Superior temporal gyrus (tissue), 1 donor: ENCODE results near the gene PNMA8A.
"Not testable (repeated sequence)": the region's sequence is repeated elsewhere in the genome, so short reads cannot be mapped to it uniquely, and the experiment has no call there.

Experiments used
- DNase-seq: peaks from one replicate; pipeline ENCODE4 v3.0.0-alpha.2; 2016; ENCODE audit errors: extremely low spot score

The PNMA8A gene

DNA sequence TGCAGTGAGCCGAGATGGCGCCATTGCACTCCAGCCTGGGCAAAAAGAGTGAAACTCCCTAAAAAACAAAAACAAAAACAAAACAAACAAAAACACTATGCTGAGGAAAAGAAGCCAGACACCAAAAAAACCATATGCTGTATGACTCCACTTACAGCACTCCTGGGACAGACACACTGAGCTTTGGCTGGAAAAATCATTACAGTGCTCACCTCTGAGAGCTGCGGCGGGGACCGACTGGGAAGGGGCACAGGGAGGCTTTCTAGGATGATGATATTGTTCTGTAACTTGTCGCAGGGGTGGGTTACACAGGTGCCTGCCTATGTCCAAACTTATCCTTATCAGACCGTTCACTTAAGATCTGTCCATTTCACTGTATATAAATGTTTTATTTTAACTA, 7.8 kb downstream of the PNMA8A start:
- no peak for DNase-seq

DNA sequence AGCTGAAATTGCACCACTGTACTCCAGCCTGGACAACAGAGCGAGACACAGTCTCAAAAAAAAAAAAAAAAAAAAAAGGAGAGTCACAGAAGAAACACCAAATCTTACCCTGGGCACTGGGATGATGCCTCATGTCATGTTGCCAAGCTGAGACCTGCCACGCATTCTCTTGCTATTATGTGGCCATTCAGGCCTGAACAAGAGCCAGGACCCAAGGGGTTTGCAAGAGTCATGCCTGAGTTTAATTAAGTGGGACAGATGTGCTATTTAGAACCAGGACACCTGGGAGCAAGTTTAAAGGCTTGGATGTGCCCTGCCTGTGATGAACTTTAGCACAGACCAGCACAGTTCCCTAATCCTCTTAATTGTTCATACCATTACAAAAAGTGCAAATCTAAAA, 9.8 kb downstream of the PNMA8A start:
- no peak for DNase-seq

DNA sequence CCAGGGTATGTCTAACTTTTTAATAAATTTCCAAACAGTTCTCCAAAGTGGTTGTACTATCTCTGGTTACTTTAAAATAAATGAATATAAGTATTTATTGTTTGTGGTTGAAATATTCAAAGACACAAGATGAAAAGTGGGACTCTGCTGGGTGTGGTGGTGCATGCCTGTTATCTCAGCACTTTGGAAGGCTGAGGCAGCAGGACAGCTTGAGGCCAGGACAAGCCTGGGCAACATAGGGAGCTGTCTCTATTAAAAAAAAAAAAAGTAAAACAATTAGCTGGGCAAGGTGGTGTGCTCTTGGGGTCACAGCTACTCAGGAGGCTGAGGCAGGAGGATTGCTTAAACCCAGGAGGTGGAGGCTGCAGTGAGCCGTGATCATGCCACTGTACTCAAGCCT, 10.4 kb downstream of the PNMA8A start:
- no peak for DNase-seq

DNA sequence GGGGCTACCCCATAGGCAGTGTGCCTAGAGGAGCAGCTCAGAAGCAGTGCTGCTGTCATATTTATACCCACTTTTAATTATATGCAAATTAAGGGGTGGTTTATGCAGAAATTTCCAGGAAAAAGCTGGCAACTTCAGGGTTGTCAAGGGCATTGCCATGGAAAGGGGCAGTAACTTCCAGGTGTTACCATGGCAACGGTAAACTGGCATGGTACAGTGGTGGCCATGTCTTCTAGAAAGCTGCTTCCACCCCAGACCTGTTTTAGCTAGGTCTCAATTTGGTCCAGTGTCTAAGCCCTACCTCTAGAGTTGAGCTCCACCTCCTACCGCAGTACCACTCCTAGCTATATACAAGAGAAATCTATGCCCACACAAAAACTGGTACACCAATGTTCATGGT, 11.3 kb downstream of the PNMA8A start:
- DNase-seq, result no peak

DNA sequence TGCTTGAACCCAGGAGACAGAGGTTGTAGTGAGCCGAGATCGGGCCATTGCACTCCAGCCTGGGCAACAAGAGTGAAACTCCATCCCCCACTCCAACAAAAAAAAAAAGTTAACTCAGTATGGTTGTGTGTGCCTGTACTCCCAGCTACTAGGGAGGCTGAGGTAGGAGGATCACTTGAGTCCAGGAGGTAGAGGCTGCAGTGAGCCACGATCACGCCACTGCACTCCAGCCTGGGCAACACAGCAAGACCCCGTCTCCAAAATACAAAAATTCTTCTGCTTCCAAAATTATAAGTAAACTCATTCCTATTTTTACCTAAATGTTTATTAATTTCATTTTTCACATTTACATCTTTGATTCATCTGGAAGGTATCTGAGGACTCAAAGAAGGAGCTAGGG, 14.4 kb downstream of the PNMA8A start:
- no peak for DNase-seq

DNA sequence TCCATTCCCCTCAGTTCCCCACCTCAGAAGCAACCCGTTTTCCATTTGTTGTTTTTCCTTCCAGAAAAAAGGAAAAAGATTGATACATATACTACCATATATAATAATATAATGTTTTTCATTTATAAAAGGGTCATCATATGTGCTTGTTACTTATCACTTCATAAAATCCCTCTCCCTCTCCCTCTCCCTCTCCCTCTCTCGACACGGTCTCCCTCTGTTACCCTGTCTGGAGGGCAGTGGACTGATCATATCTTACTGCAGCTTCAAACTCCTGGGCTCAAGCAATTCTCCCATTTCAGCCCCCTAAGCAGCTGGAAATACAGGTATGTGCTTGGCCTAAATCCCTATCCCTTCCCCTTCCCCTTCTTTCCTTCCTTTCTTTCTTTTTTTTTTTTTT, 17.1 kb downstream of the PNMA8A start:
- no peak for DNase-seq

DNA sequence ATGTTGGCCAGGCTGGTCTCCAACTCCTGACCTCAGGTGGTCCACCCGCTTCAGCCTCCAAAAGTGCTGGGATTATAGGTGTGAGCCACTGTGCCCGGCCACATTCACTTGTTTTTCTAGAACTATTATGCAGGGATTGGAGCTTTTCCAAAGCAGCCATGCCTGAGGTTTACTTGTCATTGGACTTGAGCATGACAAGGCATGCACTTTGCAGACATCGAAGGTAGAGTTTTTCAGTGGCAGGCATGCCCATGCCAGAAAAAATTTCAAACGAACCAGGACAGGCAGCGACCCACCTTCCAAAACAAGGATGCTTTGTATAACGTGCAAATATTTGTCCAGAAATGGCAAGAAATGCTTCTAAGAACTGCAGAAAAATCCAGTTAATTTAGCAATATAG, 17.7 kb downstream of the PNMA8A start:
- DNase-seq, result no peak

DNA sequence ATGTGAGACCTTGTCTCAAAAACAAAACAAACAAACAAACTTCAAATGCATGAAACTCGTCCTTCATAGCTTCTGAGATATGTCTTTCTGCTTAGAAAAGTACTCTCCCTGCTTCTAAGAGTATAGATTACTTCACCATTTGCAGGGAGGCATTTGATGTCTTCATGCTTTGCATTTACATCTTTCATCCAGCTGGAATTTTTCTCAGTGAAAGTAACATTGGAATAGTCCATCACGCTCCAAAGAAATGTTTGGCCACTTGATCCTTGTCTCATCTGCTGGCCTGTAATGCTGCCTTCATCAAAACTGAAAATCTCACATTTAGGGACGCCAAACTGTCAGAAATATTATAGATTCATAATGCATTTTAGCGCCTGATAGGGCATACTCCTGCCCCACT, 19.2 kb downstream of the PNMA8A start:
- no peak for DNase-seq

DNA sequence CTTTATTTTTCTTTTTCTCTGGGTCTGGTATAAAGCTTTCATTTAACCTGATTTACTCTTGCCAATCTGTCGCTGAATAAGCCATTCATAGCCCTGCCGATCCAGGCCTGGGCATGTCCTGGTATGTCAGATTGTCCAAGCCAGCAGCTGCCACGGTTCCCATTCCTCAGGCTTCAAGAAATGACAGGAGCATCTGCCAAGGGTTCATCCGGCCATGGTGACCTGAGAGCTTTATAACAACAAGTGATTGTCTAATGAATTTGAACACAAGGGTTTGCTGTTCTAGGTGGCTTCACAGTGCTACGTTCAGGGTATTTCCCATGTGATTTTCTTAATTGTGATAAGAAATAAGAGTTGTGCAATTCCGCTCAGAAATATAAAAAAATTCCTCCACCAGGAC, 20.0 kb downstream of the PNMA8A start:
- peak; percentile 39 for DNase-seq

DNA sequence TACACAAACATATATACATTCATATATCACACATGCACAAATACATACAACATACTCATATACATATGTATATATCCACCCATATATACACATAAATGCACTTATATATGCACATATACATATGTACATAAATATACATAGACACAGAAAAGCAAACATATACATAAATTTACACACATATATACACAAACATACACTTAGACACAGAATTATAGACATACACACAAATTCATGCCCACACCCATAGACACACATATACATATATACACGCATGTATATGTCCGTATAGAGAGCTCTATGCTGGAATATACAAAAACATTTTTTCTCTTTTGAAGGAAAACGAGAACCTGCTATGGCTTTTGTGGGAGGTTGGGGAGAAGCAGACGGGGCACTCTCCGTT, 20.6 kb downstream of the PNMA8A start:
- DNase-seq, result no peak

DNA sequence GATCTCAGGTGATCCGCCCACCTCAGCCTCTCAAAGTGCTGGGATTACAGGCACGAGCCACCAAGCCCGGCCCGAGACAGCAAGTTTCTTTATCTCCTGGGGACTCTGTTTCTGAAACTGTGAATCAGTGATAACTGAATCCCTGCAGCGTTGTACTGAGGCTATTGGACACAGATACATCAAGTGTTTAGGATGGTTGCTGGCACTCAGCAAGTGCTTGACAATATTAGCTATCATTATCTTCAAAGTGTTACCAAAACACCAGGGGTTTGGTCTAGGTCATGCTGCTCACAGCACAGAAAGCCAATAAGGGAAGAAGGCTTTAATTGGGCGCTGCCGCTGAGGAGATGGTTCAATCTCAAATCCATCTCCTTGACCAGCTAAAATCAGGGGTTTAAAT, 22.1 kb downstream of the PNMA8A start:
- no peak for DNase-seq

DNA sequence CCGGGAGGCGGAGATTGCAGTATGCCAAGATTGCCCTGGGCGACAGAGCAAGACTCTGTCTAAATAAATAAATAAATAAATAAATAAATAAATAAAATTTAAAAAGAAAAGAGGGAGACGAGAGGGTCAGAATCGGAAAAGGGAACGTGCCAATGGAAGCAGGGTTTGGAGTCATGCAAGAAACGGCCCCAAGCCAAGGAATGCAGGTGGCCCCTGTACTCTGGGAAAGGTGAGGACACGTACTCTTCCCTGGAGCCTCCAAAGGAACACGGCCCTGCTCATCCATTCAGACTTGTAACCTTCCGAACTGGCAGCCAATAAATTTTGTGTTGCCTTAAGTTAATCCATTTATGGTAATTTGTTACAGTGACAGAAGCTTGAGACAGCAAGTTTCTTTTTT, 22.8 kb downstream of the PNMA8A start:
- no peak for DNase-seq

DNA sequence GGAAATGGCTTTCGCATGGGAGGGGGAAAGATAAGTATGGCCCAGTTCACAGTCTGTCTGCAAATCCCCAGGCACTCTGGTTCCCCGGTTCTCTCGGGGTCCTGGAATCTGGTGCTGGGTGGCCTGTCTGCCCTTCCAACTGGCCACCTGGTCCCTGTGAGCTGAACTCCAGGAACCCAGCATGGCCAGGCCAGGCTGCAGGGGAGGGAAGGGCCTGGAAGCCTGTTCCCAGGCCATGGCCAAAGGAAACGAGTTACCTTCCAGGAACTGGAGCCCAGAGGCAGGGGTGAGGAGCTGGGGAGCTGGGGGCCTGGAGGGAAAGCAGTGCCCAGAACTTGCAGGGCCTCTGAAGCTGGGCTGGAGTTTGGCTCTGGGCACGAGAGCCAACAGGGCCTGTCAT, 23.5 kb downstream of the PNMA8A start:
- DNase-seq, result no peak

DNA sequence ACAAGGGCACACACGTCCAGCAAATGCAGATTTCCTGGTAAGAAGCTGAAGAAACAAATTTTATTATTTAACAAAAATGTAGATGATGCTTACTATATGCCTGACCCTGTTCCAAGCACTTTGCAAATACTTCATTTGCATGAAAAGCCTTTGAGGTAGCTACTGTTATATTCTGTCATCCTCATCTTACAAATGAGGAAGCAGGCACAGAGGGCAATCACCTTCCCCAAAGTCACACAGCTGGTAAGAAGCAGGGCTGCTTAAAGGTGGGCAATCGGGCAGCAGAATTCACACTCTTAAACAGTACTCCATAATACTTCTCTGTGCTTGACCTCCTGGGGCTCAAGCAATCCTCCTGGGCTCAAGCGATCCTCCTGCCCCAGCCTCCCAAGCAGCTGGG, 24.4 kb downstream of the PNMA8A start:
- DNase-seq, result no peak

DNA sequence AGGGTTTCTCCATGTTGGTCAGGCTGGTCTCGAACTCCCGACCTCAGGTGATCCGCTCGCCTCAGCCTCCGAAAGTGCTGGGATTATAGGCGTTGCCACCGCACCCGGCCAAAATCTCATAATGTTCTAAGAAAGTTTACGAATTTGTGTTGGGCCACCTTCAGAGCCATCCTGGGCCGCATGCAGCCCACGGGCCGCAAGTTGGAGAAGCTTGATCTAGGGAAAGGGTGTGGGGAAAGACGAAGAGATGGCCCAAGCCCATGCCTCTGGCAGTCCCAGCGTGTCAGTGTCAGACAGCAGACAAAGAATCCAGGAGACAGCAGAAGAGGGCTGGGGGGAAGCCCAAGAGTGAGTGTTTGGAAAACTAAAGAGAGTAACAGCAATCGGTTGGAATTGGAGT, 25.3 kb downstream of the PNMA8A start:
- no peak for DNase-seq

DNA sequence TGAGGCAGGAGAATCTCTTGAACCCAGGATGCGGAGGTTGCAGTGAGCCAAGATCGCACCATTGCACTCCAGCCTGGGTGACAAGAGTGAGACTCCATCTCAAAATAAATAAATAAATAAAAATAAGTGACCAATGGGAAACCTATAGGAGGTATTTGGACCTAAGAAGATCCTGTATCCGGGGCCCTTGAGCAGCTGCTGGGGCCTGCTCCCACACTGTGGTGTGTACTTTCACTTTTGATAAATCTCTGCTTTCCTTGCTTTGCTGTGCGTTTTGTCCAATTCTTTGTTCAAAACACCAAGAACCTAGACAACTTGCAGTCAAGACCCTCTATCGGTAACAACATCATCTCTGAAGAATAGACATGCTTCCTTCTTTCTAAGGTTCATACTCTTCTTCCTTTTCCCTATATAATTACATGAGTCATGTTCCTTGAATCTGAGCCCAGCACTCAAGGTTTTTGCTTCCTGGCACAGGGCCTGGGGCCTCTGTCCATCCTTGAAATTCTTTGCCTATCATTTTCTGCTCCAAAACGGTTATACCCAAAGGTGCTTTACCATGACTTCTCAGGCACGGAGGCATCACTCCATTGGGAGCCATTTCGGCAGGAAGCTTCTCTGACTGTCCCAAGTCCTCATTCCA, 28.4 kb downstream of the PNMA8A start:
- DNase-seq, result no peak

DNA sequence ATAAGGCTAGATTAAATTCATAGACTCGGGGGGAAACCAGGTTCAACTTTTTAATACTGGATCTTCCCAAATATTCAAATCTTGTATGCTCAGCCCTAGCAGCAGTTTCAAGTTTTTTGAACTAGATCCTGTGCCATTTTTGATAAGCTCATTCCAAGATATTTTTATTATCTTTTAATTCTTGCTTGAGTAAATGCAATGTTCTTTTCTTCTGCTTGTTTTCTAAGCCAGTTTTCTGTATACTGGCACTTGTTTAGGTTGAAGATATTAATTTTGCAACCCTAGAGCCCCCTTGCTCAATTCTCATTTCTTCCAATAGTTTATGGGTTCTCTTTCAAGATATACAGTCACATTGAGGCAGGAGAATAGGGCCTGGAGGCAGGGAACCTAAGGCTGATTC, 29.5 kb downstream of the PNMA8A start:
- DNase-seq, result no peak

DNA sequence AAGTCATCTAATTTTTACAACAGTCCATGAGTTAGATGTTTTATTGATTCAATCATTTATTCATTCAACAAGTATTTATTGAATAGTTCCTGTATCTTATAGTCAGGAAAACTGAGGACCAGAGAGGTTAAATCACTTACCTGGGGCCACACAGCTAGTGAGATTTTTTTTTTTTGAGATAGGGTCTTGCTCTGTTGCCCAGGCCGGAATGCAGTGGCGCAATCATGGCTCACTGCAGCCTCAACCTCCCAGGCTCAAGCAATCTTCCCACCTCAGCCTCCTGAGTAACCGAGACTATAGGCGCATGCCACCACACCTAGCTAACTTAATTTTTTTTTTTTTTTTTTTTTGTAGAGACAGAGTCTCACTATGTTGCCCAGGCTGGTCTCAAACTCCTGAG, 35.7 kb downstream of the PNMA8A start:
- DNase-seq, result not testable (repeated sequence)

DNA sequence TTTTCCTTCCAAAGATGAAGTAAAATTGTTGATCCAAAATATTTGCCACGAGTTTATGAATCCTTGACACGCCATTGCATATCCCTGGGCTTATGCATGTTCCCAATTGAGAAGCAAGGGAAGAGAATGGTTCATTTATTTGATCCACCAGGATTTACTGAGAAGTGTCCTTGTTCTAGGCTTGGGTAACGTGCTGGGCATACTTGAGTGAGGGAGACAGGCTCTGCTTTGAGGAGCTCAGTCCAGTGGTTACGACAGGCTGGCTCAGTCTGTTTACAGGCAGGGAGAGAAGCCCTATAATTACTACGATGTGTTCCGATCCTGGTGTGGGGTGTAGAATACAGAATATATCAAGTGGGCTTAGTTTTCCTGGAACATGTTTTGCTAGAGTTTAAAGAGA, 36.4 kb downstream of the PNMA8A start:
- peak; percentile 90 for DNase-seq

DNA sequence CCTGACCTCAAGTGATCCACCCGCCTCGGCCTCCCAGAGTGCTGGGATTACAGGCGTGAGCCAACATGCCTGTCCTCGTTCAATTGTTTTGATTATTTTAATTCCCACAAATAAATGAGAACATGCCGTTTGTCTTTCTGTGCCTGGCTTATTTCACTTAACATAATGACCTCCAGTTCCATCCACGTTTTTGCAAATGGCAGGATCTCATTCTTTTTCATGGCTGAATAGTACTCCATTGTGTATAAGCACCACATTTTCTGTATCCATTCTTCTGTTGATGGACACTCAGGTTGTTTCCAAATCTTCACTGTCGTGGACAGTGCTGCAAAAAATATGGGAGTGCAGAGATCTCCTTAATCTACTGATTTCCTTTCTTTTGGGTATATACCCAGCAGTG, 37.9 kb downstream of the PNMA8A start:
- DNase-seq, result not testable (repeated sequence)

DNA sequence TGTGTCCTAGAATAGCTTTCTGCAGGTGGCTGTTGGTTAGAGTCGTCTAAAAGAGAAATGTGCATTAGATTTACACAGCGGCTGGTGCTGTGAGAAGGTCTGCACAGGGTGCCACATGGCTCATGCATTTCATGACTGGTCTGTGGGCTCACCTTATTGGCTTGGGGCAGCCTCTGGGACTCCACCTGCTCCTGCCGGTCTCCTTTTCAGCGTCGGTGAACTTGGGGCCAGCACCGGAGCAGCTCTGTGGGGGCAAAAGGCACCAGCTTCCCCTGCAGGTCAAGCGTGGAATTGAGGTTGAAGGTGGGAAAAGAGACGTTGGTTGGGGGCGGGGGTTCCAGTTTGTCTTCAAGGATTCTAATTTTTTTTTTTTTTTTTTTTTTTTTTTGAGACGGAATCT, 39.5 kb downstream of the PNMA8A start:
- no peak for DNase-seq

DNA sequence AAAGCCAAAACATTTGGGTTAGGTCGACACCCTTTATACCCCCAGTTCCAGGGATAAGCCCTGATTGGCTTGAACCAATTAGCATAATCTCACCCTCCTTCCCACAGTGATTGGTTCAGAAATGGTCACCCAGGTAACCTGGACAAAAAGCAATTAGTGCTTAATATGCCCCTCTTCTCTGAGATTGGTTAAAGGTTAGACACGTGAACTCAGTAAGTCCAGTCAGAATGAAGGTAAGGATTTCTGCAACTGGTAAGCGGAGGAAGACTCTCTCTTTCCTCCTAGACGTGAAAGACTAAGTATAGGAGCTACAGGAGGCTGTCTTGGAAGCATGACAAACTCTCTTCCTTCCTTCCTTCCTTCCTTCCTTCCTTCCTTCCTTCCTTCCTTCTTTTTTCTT, 41.4 kb downstream of the PNMA8A start:
- no peak for DNase-seq

DNA sequence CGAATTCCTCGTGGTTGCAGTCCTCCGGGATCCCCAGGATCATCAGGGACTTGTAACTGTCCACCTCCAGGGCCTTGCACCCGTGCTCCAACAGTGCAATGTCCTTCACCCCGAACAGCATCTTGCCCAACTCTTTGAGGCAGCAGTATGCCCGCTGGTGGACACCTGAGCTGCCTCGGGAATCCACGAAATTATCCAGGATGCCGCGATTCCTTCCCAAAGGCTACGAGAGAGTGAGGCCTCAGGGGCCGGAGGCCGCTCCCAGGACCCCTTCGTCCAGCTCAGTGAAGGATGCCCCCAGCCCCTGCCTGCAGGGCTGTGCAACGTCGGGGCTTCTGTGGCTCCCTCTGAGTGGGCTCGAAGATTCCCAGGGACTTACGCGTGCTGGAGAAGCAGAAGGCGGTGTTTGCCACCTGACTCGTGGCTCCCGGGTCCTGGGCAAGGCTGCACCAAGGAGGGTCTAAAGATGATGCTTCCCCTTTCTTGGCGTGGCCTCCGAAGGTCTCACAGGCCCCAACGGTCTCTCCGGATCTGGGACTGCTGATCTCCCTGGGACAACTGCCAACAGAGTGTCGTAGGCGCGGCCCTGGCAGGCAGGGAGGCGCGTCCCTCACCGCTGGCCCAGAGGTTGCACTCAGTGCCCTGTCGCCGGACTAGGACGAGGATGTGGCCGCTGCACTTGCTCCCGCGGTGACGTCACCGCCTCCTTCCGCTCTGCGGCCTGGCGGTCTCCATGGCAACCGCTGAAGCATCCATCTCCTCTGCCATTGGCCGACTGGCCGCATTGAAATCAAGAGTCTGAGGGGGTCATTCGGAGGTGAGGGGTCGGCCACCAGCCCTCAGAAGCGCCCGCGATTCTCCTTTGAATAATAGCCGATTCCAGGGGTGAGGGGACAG, 42.9 kb downstream of the PNMA8A start, which contains the start of gene PNMA8C:
TSS of gene PNMA8C (minus strand) at position 698 of the 897 bp plus-strand sequence. CDS start at position 121, 577 bp downstream.
- peak; percentile 88 for DNase-seq
